Astrocyte (in vitro differentiated cells and primary cell): Measurements from ENCODE around the gene FAM83F.

Source experiments
- EZH2 ChIP-seq: IDR thresholded peaks from 2 replicates; pipeline ENCODE4 v1.6.1; 2012; ENCODE audit warnings: mild to moderate bottlenecking, low read length, inconsistent platforms; ENCODE audit not compliant: insufficient read depth
- TF ChIP-seq, protein P1 (sequence below): IDR thresholded peaks from 2 replicates; pipeline ENCODE4 v1.5.1; 2011; ENCODE audit warnings: low read depth, mild to moderate bottlenecking, inconsistent platforms, low read length, moderate library complexity; ENCODE audit not compliant: insufficient read depth

DNA sequence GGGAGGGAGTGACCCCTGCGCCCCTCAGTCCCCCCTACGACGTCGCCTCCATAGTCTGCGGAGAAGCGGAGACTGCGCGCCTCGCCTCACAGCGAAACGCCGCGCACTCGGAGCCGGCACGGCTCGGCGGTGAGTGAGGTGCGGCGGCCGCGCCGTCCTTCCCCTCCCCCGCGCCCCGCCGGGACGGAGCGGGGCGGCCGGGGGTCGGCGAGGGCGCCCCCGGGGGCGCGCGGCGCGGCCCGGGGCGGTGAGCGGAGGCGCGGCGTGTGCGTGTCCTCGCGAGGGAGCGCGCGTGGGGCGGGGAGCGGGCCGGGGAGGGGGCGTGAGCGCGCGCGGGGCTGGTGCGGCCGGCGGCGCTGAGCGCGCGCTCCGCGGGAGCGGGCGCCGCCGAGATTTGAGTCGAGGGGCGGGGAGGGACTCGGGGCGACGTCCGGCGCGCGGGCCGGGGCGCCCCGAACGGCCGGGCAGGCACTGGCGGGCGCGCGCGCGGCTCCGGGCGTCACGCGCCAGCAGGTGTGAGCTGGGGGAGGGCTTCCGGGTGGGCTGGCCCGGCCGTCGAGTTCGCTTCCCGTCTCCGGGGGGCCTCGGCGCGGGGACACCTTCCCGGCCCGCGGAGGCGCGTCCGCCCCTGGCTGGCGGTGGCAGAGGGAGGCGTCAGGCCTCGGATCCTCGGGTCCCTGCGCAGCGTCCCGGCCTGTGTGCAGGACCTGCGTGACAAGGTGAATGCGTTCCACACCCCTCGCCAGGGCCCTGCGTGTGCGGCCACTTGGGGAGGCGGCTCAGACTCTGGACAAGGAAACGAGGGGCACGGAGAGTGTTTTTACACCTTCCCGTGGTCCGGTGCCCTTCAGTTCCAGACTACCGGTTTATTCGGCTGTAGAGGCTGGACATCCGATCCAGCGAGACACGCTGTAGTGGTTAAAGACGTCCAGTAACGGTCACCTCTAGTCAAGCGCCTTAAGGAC lies 50.4 kb downstream of the FAM83F start:
- TF ChIP-seq, protein P1, sequence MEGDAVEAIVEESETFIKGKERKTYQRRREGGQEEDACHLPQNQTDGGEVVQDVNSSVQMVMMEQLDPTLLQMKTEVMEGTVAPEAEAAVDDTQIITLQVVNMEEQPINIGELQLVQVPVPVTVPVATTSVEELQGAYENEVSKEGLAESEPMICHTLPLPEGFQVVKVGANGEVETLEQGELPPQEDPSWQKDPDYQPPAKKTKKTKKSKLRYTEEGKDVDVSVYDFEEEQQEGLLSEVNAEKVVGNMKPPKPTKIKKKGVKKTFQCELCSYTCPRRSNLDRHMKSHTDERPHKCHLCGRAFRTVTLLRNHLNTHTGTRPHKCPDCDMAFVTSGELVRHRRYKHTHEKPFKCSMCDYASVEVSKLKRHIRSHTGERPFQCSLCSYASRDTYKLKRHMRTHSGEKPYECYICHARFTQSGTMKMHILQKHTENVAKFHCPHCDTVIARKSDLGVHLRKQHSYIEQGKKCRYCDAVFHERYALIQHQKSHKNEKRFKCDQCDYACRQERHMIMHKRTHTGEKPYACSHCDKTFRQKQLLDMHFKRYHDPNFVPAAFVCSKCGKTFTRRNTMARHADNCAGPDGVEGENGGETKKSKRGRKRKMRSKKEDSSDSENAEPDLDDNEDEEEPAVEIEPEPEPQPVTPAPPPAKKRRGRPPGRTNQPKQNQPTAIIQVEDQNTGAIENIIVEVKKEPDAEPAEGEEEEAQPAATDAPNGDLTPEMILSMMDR, result no peak
- no peak for TF ChIP-seq EZH2
